ENCODE results near the gene SEMA5B.

Gene SEMA5B

GRCh38 chr3:122907471-122907870 lies 120.1 kb downstream of the SEMA5B start:
- no peak for TF ChIP-seq CTCF (IDR thresholded peaks at IDR 0.05; ENCODE audit: low read depth, low read length, missing control alignments)
- no peak for DNase-seq (ENCODE audit: extremely low read depth, low read depth)
- H3K4me3 ChIP-seq (replicated peaks; ENCODE audit: low read depth, low read length): no peak overlapping the region

- no peak for DNase-seq (ENCODE audit: extremely low read depth, low read depth)
- TF ChIP-seq CTCF (IDR thresholded peaks at IDR 0.05; ENCODE audit: low read depth, low read length, missing control alignments): no peak
- no peak overlapping the region for H3K4me3 ChIP-seq (replicated peaks; ENCODE audit: low read depth, low read length)
These were observed 124.4 kb downstream of the SEMA5B start for GRCh38 chr3:122903171-122903570.

GRCh38 chr3:122902326-122902725 lies 125.2 kb downstream of the SEMA5B start:
- TF ChIP-seq CTCF (IDR thresholded peaks at IDR 0.05; ENCODE audit: low read depth, low read length, missing control alignments): no peak
- no peak overlapping the region for H3K4me3 ChIP-seq (replicated peaks; ENCODE audit: low read depth, low read length)
- no peak for DNase-seq (ENCODE audit: extremely low read depth, low read depth)

- no peak overlapping the region for H3K4me3 ChIP-seq (replicated peaks; ENCODE audit: low read depth, low read length)
- DNase-seq (ENCODE audit: extremely low read depth, low read depth): no peak
- no peak for TF ChIP-seq CTCF (IDR thresholded peaks at IDR 0.05; ENCODE audit: low read depth, low read length, missing control alignments)
These were observed 129.3 kb downstream of the SEMA5B start for GRCh38 chr3:122898298-122898697.

- DNase-seq (ENCODE audit: extremely low read depth, low read depth): no peak
- H3K4me3 ChIP-seq (replicated peaks; ENCODE audit: low read depth, low read length): no peak overlapping the region
- TF ChIP-seq CTCF (IDR thresholded peaks at IDR 0.05; ENCODE audit: low read depth, low read length, missing control alignments): no peak
These were observed 133.6 kb downstream of the SEMA5B start for GRCh38 chr3:122893754-122894668.

GRCh38 chr3:122893282-122893681 lies 134.3 kb downstream of the SEMA5B start:
- DNase-seq (ENCODE audit: extremely low read depth, low read depth): no peak
- no peak for TF ChIP-seq CTCF (IDR thresholded peaks at IDR 0.05; ENCODE audit: low read depth, low read length, missing control alignments)
- no peak overlapping the region for H3K4me3 ChIP-seq (replicated peaks; ENCODE audit: low read depth, low read length)

All from HFF-Myc (cell line).